Nucleus accumbens (tissue), 56 donors: ENCODE measurements around the gene VPS16.

ENCODE experiments used
- DNase-seq, 56 donors: peaks; one replicate each; lab custom pipeline; 2025; lab: John Stamatoyannopoulos, UW

VPS16 gene

GRCh38 chr20:2866236-2866635, 25.7 kb downstream of the VPS16 start:
- no peak for DNase-seq

- DNase-seq, result no peak
These were observed 26.7 kb downstream of the VPS16 start for GRCh38 chr20:2867081-2867864.

- DNase-seq, result no peak
These were observed 28.8 kb downstream of the VPS16 start for GRCh38 chr20:2869381-2869780.

- DNase-seq, result no peak
These were observed 30.5 kb downstream of the VPS16 start for GRCh38 chr20:2871111-2871465.

- DNase-seq, result peak in 1 of 56 donors; percentile 4
These were observed 31.3 kb downstream of the VPS16 start for GRCh38 chr20:2871661-2872458.

- DNase-seq, result peak in 54 of 56 donors; percentile 34 to 92 (median 74)
These were observed 32.0 kb downstream of the VPS16 start for GRCh38 chr20:2872459-2873009.

- peak in 55 of 56 donors; percentile 56 to 97 (median 89) for DNase-seq
These were observed 32.6 kb downstream of the VPS16 start, which contains the start of gene PTPRA for GRCh38 chr20:2873010-2873746. Gene PTPRA, plus strand, starts transcription at chr20:2873481. Its CDS starts 90,797 bp downstream, at chr20:2964278.

GRCh38 chr20:2873747-2874041, 33.1 kb downstream of the VPS16 start:
- DNase-seq, result peak in 15 of 56 donors; percentile 27 to 63 (median 50)

- peak in 10 of 56 donors; percentile 4 to 30 (median 10) for DNase-seq
These were observed 33.9 kb downstream of the VPS16 start for GRCh38 chr20:2874456-2874855.

- no peak for DNase-seq
These were observed 35.2 kb downstream of the VPS16 start for GRCh38 chr20:2875690-2876203.

- DNase-seq, result no peak
These were observed 38.0 kb downstream of the VPS16 start for GRCh38 chr20:2878515-2878914.

GRCh38 chr20:2879146-2879545, 38.6 kb downstream of the VPS16 start:
- peak in 3 of 56 donors; percentile 9 to 35 (median 20) for DNase-seq

GRCh38 chr20:2880650-2881049, 40.1 kb downstream of the VPS16 start:
- no peak for DNase-seq

- no peak for DNase-seq
These were observed 43.4 kb downstream of the VPS16 start for GRCh38 chr20:2883726-2884637.

GRCh38 chr20:2887715-2888114, 47.2 kb downstream of the VPS16 start:
- DNase-seq, result no peak

GRCh38 chr20:2888224-2888955, 47.8 kb downstream of the VPS16 start:
- no peak for DNase-seq

- DNase-seq, result no peak
These were observed 48.7 kb downstream of the VPS16 start for GRCh38 chr20:2889209-2889608.

GRCh38 chr20:2889797-2890196, 49.3 kb downstream of the VPS16 start:
- no peak for DNase-seq

GRCh38 chr20:2890742-2891141, 50.2 kb downstream of the VPS16 start:
- DNase-seq, result no peak
